WTC11 (cell line): ENCODE data around the gene DPF1.

Experiments
- CREB1 ChIP-seq: sonication (generic); formaldehyde crosslinking; IDR thresholded peaks from 2 replicates; pipeline ENCODE4 v1.8.0; 2023; ENCODE audit warnings: mild to moderate bottlenecking, missing genetic modification reagents
- ESRRA ChIP-seq: sonication (generic); formaldehyde crosslinking; IDR thresholded peaks from 2 replicates; pipeline ENCODE4 v1.8.1; 2022; ENCODE audit warnings: mild to moderate bottlenecking, missing genetic modification reagents, borderline replicate concordance
- SMAD3 ChIP-seq: sonication (generic); formaldehyde crosslinking; IDR thresholded peaks from 2 replicates; pipeline ENCODE4 v1.8.0; 2022; ENCODE audit warnings: missing genetic modification reagents, mild to moderate bottlenecking, borderline replicate concordance
- ZNF121 ChIP-seq: sonication (generic); formaldehyde crosslinking; IDR thresholded peaks from 2 replicates; pipeline ENCODE4 v1.8.0; 2023; ENCODE audit warnings: missing genetic modification reagents
- TF ChIP-seq, protein P1 (sequence below): fragments of 200-600 bp; IDR thresholded peaks from 2 replicates; pipeline ENCODE4 v1.8.0; 2022; ENCODE audit warnings: antibody characterized with exemption

DNA sequence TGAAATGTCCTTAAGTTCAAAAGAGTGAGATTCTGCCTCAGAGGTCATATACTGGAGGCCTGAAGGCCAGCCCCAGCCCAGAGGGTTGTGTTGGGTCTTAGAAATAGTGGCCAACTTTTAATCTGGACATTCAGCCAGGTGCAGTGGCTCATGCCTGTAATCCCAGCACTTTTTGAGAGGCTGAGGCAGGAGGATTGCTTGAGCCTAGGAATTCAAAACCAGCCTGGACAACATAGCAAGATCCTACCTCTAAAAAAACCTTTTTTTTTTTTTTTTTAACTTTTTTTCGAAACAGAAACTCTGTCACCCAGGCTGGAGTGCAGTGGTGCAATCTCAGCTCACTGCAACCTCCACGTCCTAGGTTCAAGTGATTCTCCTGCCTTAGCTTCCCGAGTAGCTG, 15.5 kb downstream of the DPF1 start:
- TF ChIP-seq ESRRA (CRISPR knock-in tag) (no peak), ZNF121 (CRISPR knock-in tag) (no peak), CREB1 (no peak), SMAD3 (CRISPR knock-in tag) (no peak)
- TF ChIP-seq, protein P1, sequence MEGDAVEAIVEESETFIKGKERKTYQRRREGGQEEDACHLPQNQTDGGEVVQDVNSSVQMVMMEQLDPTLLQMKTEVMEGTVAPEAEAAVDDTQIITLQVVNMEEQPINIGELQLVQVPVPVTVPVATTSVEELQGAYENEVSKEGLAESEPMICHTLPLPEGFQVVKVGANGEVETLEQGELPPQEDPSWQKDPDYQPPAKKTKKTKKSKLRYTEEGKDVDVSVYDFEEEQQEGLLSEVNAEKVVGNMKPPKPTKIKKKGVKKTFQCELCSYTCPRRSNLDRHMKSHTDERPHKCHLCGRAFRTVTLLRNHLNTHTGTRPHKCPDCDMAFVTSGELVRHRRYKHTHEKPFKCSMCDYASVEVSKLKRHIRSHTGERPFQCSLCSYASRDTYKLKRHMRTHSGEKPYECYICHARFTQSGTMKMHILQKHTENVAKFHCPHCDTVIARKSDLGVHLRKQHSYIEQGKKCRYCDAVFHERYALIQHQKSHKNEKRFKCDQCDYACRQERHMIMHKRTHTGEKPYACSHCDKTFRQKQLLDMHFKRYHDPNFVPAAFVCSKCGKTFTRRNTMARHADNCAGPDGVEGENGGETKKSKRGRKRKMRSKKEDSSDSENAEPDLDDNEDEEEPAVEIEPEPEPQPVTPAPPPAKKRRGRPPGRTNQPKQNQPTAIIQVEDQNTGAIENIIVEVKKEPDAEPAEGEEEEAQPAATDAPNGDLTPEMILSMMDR, result no peak
